Endothelial cell of umbilical vein (primary cell): ENCODE measurements around the gene VCAN. TPM values are rescaled to one million over a fixed set of nuclear protein-coding genes. Genes with fewer than 3 reads are reported as not detected.

Experiments
- BruUV-seq: library from RNA; stranded (reverse); fragments of 400-500 nt; replicated peaks from 2 replicates; lab custom pipeline; 2021; lab: Mats Ljungman, UMichigan
- CTCF ChIA-PET: fragments of 300-600, 350-600 bp; sonication (Branson Sonifier 250); formaldehyde crosslinking; loops from one replicate; lab custom pipeline; 2021; ENCODE audit warnings: antibody characterized with exemption, inconsistent platforms; lab: Charles Lee
- POLR2A ChIA-PET: fragments of 300-600, 350-600 bp; sonication (Branson Sonifier 250); formaldehyde crosslinking; loops from one replicate; lab custom pipeline; 2021; ENCODE audit warnings: antibody characterized with exemption, inconsistent platforms; lab: Charles Lee
- DNase-seq: peaks from one replicate; pipeline ENCODE4 v3.0.0-alpha.2; 2011; ENCODE audit warnings: low read depth, low spot score
- FAIRE-seq: peaks from 2 replicates; lab custom pipeline; 2011; peaks lifted over from hg19 to GRCh38; lab: Jason Lieb, UNC
- H2AFZ ChIP-seq: 2 replicates; pipeline ENCODE4 v1.6.0; 2012; ENCODE audit warnings: low read depth, low read length, control low read depth, inconsistent platforms
- H3K27ac ChIP-seq: 2 replicates; pipeline ENCODE4 v1.5.1; 2011; ENCODE audit warnings: low read depth, mild to moderate bottlenecking, control low read depth, low read length, moderate library complexity; ENCODE audit not compliant: insufficient read depth
- H3K27me3 ChIP-seq, 2 experiments: 2 replicates each; pipeline versions ENCODE4 v1.6.0 to v1.6.1; 2011; ENCODE audit warnings: low read length in 2 of 2, mixed read lengths in 1 of 2; ENCODE audit not compliant: control insufficient read depth in 2 of 2, insufficient read depth in 2 of 2
- H3K36me3 ChIP-seq, 2 experiments: 2 replicates in 1 of 2; 3 replicates in 1 of 2; pipeline ENCODE4 v1.5.1; 2011; ENCODE audit warnings: low read length in 2 of 2, mild to moderate bottlenecking in 1 of 2, moderate library complexity in 1 of 2; ENCODE audit not compliant: control insufficient read depth in 2 of 2, insufficient read depth in 2 of 2; ENCODE audit errors: extremely low read depth in 1 of 2
- H3K4me1 ChIP-seq: 3 replicates; pipeline ENCODE4 v1.5.1; 2011; ENCODE audit warnings: mild to moderate bottlenecking, low read length; ENCODE audit not compliant: control insufficient read depth, insufficient read depth; ENCODE audit errors: extremely low read depth
- H3K4me2 ChIP-seq: 2 replicates; pipeline ENCODE4 v1.6.1; 2011; ENCODE audit warnings: low read length, control low read depth, mixed read lengths; ENCODE audit not compliant: insufficient read depth
- H3K4me3 ChIP-seq, 3 experiments: fragments of 200-600 bp in 1 of 3; sonication (generic), shearing (Covaris generic) in 1 of 3; replicated peaks in 1 of 3; 2 replicates each; pipeline ENCODE4 v1.5.1; 2011 to 2016; ENCODE audit warnings: control low read depth in 3 of 3, low read length in 3 of 3, mild to moderate bottlenecking in 2 of 3, inconsistent platforms in 1 of 3, low read depth in 1 of 3, moderate library complexity in 1 of 3; ENCODE audit not compliant: insufficient read depth in 1 of 3
- H3K79me2 ChIP-seq: 2 replicates; pipeline ENCODE4 v1.6.0; 2012; ENCODE audit warnings: low read length, inconsistent platforms; ENCODE audit not compliant: control insufficient read depth, insufficient read depth
- H3K9ac ChIP-seq: replicated peaks from 2 replicates; pipeline ENCODE3; 2011; ENCODE audit warnings: low read length, control low read depth; ENCODE audit not compliant: insufficient read depth; ENCODE audit errors: extremely low read depth
- H3K9me1 ChIP-seq: replicated peaks from 3 replicates; pipeline ENCODE4 v1.6.0; 2011; ENCODE audit warnings: mild to moderate bottlenecking, low read length; ENCODE audit not compliant: control insufficient read depth, insufficient read depth; ENCODE audit errors: extremely low read depth
- H3K9me3 ChIP-seq: replicated peaks from 2 replicates; pipeline ENCODE4 v1.5.1; 2012; ENCODE audit warnings: low read length, inconsistent platforms; ENCODE audit not compliant: control insufficient read depth, insufficient read depth
- H4K20me1 ChIP-seq: replicated peaks from 2 replicates; pipeline ENCODE3; 2011; ENCODE audit warnings: mild to moderate bottlenecking, low read length; ENCODE audit not compliant: control insufficient read depth, insufficient read depth; ENCODE audit errors: extremely low read depth
- EZH2 ChIP-seq: IDR thresholded peaks from 2 replicates; pipeline ENCODE4 v1.6.1; 2012; ENCODE audit warnings: borderline replicate concordance, low read depth, mild to moderate bottlenecking, moderate library complexity, low read length, inconsistent platforms; ENCODE audit not compliant: severe bottlenecking
- FOS ChIP-seq: IDR thresholded peaks from 2 replicates; pipeline ENCODE4 v1.6.1; 2011; ENCODE audit warnings: mild to moderate bottlenecking, low read length, moderate library complexity, borderline replicate concordance; ENCODE audit not compliant: insufficient read depth
- GATA2 ChIP-seq: IDR thresholded peaks from 2 replicates; pipeline ENCODE4 v1.7.0; 2011; ENCODE audit warnings: low read depth, mild to moderate bottlenecking, moderate library complexity, mixed read lengths, low read length; ENCODE audit not compliant: insufficient read length, insufficient read depth
- JUN ChIP-seq: IDR thresholded peaks from 2 replicates; pipeline ENCODE4 v1.6.1; 2011; ENCODE audit warnings: borderline replicate concordance, low read depth; ENCODE audit not compliant: insufficient read length, insufficient read depth
- MAX ChIP-seq: IDR thresholded peaks from 2 replicates; pipeline ENCODE4 v1.6.1; 2011; ENCODE audit not compliant: insufficient read depth, insufficient read length
- MYC ChIP-seq: IDR thresholded peaks from one replicate; pipeline ENCODE4 v1.6.1; 2011; ENCODE audit warnings: mild to moderate bottlenecking, low read depth, low read length
- POLR2A ChIP-seq: IDR thresholded peaks from 2 replicates; pipeline ENCODE4 v1.6.1; 2012; ENCODE audit warnings: low read depth, mild to moderate bottlenecking, control low read depth, low read length
- POLR2AphosphoS5 ChIP-seq: IDR thresholded peaks from 2 replicates; pipeline ENCODE4 v1.6.1; 2012; ENCODE audit warnings: low read depth, mild to moderate bottlenecking, control low read depth, low read length, moderate library complexity; ENCODE audit not compliant: insufficient read depth
- dilution Hi-C: fragments of 300-500 bp; cut with MboI; formaldehyde crosslinking; loops from one replicate; pipeline ENCODE4 v1.15.0; 2019; ENCODE audit warnings: low sequenced_read_pairs; ENCODE audit not compliant: extremely low pct_ligation_motif_present
- intact Hi-C: fragments of 100-400 bp; cut with micrococcal nuclease; formaldehyde crosslinking; loops from one replicate; pipeline ENCODE4 v1.10.0; 2022
- polyA plus RNA-seq, 4 experiments: library from polyadenylated mRNA; depleted of rRNA in 3 of 4; stranded (reverse) in 3 of 4; unstranded in 1 of 4; fragments of >200 nt; gene quantifications; 2 replicates each; pipeline versions ENCODE4 v1.2.1 to v1.2.3, GENCODE V29; 2011 to 2012; ENCODE audit warnings: missing spikeins in 1 of 4
- total RNA-seq: library from RNA; stranded (reverse); gene quantifications from 2 replicates; pipeline ENCODE4 v1.2.3, GENCODE V29; 2021
- TF ChIP-seq, protein P1 (sequence below), 2 donors: IDR thresholded peaks; 1 replicate in 1 of 2; 2 replicates in 1 of 2; pipeline ENCODE4 v1.5.1; 2011; ENCODE audit warnings: low read length in 2 of 2, mild to moderate bottlenecking in 2 of 2, moderate library complexity in 2 of 2, control low read depth in 1 of 2, inconsistent platforms in 1 of 2, low read depth in 1 of 2; ENCODE audit not compliant: insufficient read depth in 1 of 2; ENCODE audit errors: extremely low read depth in 1 of 2

Gene VCAN
- total and polyA plus RNA-seq, 2 donors (not counting 3 experiments of a cell fraction or from before 2014, with no cell fraction given): 0.35 to 1.2 TPM

DNA sequence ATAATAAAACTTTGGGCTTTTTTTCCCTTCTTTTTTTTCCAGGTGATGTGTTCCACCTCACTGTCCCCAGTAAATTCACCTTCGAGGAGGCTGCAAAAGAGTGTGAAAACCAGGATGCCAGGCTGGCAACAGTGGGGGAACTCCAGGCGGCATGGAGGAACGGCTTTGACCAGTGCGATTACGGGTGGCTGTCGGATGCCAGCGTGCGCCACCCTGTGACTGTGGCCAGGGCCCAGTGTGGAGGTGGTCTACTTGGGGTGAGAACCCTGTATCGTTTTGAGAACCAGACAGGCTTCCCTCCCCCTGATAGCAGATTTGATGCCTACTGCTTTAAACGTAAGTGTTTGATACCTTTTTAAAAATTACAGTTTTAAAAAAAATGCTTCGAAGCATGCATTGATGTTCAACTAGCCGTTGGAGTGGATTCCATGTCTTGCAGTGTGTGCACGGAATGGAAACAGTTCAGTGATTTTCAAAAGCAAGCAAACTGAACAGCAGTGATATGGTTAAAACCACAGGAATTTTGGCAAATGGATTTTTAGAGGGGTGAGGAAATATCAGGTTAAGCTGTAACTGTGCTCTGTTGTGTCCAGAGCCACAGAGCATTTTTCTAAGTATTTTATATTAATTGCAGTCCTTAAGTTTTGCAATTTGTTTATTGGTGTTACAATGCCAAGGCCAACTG lies 40.7 kb downstream of the VCAN start:
- no peaks in the 10 kb centered on the region for H3K36me3 ChIP-seq
- no peaks in the 10 kb centered on the region for H4K20me1 ChIP-seq
- no peak overlapping the region for H2AFZ ChIP-seq
- no peak overlapping the region for H3K27ac ChIP-seq
- ChIA-PET CTCF (no interaction called here), POLR2A (no interaction called here)
- TF ChIP-seq GATA2: no peak
- TF ChIP-seq POLR2AphosphoS5: no peak
- TF ChIP-seq POLR2A: no peak
- TF ChIP-seq JUN: no peak
- TF ChIP-seq, protein P1, sequence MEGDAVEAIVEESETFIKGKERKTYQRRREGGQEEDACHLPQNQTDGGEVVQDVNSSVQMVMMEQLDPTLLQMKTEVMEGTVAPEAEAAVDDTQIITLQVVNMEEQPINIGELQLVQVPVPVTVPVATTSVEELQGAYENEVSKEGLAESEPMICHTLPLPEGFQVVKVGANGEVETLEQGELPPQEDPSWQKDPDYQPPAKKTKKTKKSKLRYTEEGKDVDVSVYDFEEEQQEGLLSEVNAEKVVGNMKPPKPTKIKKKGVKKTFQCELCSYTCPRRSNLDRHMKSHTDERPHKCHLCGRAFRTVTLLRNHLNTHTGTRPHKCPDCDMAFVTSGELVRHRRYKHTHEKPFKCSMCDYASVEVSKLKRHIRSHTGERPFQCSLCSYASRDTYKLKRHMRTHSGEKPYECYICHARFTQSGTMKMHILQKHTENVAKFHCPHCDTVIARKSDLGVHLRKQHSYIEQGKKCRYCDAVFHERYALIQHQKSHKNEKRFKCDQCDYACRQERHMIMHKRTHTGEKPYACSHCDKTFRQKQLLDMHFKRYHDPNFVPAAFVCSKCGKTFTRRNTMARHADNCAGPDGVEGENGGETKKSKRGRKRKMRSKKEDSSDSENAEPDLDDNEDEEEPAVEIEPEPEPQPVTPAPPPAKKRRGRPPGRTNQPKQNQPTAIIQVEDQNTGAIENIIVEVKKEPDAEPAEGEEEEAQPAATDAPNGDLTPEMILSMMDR (IDR thresholded peaks at IDR 0.05; ENCODE audit: extremely low read depth in 1 of 2, insufficient read depth in 1 of 2, low read depth in 1 of 2, low read length in 2 of 2): no peak
- no peak for TF ChIP-seq MAX
- no peak for TF ChIP-seq EZH2
- TF ChIP-seq MYC: no peak
- no peak for TF ChIP-seq FOS
- intact Hi-C loops (no loop called here), dilution Hi-C loops (no loop called here)
- FAIRE-seq (no peak), DNase-seq (no peak)
- H3K9me3 ChIP-seq: no peaks in the 10 kb centered on the region
- H3K9ac ChIP-seq: no peak overlapping the region
- no peaks in the 10 kb centered on the region for H3K4me1 ChIP-seq
- BruUV-seq: no TSS peak
- H3K9me1 ChIP-seq: peaks cover 2% of the 10 kb centered on the region
- H3K79me2 ChIP-seq: no peaks in the 10 kb centered on the region
- no peak overlapping the region for H3K4me2 ChIP-seq
- peaks cover 0 to 6% of the 10 kb centered on the region in 2 experiments for H3K27me3 ChIP-seq
- H3K4me3 ChIP-seq: no peak overlapping the region
